GM21390 (cell line): ENCODE results near the gene HSPA1B.
"Not testable (repeated sequence)": the region's sequence is repeated elsewhere in the genome, so short reads cannot be mapped to it uniquely, and the experiment has no call there.

Experiments used
- ATAC-seq: cut with Tn5 transposase; IDR thresholded peaks from one replicate; pipeline ENCODE4 v1.9.1; 2021; ENCODE audit not compliant: unreplicated experiment

The HSPA1B gene

DNA sequence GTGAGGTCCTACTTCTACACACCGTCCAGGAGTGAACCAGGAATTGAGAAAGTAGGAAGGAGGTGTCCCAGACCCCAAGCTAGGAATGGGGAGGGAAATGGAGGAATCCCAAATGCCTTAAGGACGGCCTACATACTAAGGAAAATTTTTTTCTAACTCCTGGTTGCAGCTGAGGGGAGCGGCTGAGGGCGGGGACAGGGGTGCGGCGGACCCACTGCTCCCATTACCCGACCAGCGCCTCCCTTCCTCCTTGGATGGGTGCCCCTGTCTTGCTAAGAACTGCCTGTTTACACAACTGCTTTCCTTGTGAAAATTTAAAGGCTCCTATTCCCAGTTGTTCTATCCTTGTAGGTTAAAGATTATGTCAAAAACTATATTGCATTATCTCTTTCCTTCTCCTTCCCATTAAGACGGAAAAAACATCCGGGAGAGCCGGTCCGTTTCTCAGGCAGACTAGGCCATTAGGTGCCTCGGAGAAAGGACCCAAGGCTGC lies 699 bp upstream of the HSPA1B start:
- ATAC-seq: peak; percentile 9

DNA sequence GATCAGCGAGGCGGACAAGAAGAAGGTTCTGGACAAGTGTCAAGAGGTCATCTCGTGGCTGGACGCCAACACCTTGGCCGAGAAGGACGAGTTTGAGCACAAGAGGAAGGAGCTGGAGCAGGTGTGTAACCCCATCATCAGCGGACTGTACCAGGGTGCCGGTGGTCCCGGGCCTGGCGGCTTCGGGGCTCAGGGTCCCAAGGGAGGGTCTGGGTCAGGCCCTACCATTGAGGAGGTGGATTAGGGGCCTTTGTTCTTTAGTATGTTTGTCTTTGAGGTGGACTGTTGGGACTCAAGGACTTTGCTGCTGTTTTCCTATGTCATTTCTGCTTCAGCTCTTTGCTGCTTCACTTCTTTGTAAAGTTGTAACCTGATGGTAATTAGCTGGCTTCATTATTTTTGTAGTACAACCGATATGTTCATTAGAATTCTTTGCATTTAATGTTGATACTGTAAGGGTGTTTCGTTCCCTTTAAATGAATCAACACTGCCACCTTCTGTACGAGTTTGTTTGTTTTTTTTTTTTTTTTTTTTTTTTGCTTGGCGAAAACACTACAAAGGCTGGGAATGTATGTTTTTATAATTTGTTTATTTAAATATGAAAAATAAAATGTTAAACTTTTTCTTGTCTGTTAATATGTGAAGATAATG lies 2.2 kb downstream of the HSPA1B start:
- ATAC-seq: no peak

DNA sequence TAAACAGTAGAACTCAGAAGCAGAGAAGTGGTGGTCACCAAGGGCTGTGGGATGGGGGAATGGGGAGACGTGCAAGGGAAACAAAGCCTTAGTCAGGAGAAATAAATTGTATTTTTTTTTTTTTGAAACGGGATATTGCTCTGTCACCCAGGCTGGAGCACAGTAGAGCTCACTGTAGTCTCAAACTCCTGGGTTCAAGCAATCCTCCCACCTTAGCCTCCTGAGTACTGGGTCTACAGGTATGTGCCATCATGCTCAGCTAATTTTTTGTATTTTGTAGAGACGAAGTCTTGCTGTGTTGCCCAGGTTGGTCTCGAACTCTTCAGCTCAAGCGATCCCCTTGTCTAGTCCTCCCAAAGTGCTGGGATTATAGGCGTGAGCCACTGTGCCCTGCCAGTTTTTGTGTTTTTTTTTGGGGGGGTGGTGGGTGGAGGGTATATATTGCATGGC lies 3.4 kb downstream of the HSPA1B start:
- no peak for ATAC-seq

DNA sequence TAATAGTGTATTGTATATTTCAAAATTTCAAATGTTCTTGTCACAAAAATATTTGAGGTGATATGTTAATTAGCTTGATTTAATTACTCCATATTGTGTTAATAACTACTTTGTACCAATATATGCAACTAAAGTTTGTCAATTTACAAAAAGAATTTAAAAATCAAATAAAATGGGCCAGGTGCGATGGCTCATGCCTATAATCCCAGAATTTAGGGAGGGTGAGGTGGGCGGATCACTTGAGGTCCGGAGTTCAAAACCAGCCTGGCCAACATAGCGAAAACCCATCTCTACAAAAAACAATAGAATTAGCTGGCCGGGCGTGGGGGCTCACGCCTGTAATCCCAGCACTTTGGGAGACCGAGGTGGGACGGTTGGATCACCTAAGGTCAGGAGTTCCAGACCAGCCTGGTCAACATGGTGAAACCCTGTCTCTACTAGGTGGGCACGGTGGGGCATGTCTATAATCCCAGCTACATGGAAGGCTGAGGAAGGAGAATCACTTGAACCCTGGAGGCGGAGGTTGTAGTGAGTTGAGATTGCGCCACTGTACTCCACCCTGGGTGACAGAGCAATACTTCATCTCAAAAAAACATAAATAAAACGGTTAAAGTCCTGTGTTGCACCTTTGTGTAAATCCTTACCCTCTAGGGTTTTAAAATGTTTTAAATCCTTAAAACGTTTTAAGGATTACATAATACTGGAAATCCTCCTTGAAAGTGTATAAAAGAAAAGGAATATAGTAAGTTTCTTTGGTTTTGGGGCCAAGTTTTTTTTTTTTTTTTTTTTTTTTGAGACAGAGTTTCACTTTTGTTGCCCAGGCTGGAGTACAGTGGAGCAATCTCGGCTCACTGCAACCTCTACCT lies 4.0 kb downstream of the HSPA1B start:
- no peak for ATAC-seq

DNA sequence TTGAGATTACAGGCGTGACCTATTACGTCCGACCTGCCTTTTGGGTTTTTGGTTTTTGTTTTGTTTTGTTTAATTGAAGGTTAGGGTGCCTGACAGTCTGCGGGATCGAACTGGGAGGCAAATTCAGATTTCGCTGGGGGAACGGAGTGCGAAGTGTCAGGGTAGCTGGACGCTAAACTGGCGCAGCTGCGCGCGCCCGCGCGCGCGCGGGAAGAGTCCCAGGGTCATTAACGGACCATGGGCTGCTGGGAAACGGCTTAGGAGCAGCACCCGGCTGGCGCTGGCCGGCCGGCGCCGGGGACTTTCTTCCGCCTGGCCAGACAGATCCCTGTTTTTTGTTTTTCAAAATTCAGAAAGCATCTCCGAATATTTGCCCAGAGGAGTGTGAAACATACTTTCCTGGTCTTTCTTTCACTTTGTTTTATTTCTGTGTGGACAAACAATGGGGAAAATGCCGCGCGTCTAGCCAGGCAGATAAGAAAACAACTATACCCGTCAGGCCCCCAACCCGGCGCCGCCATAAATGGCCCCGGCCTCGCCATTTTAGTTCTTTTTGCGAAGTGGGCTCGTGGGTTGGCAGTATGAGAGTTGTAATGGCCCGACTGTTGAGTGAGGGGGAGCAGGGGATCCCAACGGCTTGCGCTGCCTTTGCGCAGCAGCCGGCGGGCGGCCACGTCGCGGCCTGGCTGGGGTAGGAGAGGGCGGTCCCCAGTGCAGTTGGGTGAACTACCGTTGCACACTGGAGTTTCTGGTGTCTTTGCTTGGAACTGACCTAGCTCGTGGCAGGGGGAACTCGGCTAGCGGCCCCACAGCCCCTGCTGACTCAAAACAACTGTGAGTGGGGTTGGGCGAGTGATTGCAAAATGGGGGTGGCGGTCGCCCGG lies 7.1 kb downstream of the HSPA1B start:
- ATAC-seq: peak; percentile 43

DNA sequence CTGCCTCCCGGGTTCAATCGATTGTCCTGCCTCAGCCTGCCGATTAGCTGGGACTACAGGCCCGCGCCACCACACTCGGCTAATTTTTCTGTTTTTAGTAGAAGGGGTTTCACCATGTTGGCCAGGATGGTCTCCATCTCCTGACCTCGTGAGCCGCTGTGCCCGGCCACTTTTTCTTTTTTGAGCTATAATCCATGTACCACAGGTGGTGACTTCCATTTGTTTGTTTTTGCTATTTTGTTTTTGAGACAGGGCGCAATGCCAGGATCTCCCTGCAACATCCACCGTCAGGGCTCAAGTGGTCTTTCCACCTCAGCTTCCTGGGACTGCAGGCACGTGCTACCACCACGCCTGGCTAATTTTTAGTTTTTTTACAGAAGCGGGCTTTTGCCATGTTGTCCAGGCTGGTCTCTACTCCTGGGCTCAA lies 8.5 kb downstream of the HSPA1B start:
- ATAC-seq: no peak

DNA sequence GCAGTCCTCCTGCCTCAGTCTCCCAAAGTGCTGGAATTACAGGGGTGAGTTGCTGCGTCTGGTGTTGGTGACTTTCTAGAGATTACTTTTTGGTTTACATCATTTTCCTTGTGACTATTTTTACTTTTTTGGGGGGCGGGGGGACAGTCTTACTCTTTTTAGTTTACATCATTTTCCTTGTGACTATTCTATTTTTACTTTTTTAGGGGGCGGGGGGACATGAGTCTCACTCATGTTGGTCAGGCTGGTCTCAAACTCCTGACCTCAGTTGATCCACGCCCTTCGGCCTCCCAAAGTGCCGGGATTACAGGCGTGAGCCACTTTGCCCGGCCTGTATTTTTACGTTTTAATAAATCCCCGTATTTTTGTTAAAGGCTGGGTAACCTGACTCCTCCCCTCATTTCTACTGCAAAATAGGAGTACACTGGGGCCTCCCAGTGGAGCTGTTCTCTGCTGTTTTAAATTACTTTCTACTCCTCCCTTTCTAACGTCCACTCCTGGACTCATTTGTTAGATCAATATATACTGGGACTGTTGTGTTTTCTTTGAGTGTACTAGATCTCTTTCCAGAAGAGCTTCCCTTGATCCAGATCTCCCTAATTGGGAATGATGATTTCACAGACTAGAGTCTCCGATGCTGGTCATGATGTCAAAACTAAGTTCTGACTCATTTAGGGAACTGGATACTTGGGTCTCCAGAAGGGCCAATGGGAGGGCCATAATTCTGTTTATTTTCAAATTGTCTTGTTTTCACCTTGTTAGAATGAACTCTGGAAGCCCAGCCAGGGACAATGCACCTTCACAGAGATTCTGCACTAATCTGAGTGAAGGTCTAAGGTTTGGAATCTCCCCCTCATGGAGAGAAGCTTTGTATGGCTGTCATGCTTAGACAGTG lies 9.2 kb downstream of the HSPA1B start:
- no peak for ATAC-seq

DNA sequence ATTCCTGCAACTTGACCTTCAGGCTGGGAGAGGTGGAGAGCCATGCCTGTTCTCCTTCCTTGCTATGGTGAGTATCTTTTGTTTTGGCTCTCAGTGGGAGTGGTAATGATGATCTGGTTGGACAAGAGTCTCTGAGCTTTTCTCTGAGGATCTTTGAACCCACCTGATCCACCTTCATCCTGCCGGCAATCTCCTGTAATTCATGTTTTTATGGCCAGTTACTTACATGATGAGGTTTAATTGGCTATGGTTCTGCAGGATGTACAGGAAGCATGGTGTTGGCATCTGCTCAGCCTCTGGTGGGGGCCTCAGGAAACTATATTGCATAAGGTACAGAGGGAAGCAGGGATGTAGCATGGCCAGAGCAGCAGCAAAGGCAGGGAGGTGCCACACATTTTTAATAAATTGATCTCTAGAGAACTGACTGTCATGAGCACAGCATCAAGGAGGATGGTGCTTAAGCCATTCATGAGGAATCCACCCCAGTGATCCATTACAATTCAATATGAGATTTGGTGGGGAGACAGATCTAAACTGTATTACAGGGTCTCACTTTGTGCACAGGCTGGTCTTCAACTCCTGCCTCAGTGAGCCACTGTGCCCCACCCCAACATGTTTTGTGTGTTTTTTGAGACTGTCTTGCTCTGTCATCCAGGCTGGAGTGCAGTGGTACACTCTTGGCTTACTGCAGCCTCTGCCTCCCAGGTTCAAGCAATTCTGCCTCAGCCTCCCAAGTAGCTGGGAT lies 10.0 kb downstream of the HSPA1B start:
- no peak for ATAC-seq

DNA sequence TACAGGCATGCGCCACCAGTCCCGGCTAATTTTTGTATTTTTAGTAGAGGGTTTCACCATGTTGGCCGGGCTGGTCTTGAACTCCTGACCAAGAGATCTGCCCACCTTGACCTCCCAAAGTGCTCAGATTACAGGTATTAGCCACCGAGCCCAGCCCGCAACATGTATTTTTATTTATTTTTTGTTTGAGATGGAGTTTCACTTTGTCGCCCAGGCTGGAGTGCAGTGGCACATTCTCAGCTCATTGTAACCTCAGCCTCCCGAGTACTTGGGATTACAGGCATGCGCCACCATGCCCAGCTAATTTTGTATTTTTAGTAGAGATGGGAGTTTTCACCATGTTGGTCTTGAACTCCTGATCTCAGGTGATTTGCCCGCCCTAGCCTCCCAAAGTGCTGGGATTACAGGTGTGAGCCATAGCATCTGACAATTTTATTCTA lies 10.6 kb downstream of the HSPA1B start:
- not testable (repeated sequence) for ATAC-seq

DNA sequence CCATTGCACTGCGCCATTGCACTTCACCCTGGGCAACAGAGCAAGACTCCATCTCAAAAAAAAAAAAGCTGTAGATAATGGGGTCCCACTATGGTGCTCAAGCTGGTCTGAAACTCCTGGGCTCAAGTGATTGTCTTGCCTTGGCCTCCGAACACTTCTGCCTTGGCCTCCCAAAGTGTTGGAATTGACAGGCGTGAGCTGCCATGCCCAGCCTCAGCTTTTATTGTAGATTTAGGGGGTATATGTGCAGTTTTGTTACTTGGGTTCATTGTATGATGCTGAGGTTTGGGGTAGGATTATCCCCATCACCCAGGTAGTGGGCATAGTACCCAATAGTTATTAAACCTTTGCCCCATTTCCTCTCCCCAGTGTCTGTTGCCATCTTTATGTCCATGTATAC lies 11.4 kb downstream of the HSPA1B start:
- ATAC-seq: no peak

DNA sequence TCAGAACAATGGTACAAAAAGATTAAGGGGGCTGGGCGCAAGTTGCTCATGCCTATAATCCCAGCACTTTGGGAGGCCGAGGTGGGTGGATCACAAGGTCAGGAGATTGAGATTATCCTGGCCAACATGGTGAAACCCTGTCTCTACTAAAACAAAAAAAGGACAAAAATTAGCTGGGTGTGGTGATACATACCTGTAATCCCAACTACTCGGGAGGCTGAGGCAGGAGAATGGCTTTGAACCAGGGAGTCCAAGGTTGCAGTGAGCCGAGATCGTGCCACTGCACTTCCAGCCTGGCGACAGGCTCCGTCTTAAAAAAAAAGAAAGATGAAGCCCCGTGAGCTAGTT lies 12.2 kb downstream of the HSPA1B start:
- not testable (repeated sequence) for ATAC-seq

DNA sequence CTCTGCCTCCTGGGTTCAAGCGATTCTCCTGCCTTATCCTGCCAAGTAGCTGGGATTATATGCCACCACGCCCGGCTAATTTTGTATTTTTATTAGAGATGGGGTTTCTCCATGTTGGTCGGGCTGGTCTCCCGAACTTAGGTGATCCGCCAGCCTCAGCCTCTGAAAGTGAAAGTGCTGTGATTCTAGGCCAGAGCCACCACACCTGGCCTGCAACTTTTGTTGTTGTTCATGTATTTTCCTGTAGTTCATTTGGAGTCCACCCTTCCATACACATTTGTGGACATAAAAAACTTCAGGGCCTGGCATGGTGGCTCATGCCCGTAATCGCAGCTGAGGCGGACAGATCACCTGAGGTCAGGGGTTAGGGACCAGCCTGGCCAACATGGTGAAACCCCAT lies 14.5 kb downstream of the HSPA1B start:
- ATAC-seq: no peak

DNA sequence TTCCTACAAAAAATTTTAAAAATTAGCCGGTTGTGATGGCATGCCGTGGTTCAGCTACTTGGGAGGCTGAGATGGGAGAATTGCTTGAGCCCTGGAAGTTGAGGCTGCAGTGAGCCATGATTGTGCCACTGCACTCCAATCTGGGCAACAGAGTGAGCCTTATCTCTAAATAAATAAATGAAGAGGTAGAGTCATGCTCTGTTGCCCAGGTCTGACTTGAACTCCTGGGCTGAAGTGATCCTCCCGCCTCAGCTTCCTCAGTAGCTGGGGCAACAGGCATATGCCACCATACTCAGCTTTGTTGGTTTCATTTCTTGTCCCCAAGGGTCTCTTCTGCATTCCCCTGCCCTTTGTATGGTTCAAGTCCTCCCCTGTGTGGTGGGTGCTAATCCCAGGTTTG lies 17.0 kb downstream of the HSPA1B start:
- ATAC-seq: no peak

DNA sequence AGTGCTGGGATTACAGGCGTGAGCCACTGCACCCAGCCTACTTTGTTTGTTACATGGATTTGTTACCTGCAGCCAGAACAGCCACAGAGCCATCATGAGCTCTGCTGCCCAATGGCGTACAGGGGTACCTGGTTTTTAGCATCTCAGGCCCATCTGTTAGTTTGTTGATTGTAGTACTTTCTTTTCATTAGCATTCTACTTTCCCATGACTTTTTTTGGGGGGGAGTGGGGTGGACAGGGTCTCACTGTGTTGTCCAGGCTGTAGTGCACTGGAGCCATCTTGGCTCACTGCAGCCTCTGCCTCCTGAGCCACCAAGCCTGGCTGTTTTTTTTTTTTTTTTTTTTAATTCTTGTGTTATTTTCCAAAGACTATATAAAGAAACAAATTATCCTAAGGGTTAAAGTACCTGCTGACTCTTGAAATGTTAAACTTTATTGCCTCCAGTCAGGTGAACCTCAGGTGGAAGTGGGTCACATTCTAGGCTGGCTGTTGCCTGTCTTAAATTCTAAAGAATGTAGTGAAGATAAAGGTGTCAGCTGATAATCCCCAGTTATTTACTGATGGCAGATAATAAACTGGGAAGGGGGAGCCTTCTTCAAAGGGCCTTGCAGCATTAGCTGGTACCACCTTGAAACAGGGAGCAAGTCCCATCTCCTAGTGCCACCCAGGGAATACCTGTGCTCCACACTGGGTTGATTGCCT lies 19.9 kb downstream of the HSPA1B start:
- ATAC-seq: no peak

DNA sequence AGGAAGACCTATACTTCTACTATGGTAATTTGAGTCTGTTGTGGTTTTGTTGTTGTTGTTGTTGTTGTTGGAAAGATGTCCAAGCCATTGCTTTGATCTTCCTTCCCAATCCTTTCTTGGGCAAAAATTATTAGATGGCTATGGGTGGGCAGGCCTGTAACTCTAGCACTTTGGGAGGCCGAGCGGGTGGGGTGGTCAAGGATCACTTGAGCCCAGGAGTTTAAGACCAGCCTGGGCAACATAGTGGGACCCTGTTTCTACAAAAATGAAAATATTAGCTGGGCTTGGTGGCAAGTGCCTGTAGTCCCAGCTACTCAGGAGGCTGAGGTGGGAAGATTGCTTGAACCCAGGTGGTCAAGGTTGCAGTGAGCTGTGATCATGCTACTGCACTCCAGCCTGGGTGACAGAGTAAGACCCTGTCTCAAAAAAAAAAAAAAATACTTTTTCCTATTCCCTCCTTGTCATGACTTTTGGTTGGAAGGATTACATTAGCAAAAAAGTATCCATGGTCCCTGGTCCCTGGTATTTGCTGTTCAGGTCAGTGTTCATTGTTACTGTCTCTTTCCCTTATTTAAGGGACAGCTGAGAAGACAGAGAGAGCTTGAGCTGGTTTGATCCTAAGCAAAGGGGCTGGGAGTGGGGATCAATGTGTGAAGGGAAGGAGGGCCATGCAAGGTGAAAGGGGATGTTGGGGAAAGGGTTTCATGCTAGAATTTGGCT lies 23.4 kb downstream of the HSPA1B start:
- ATAC-seq: no peak

DNA sequence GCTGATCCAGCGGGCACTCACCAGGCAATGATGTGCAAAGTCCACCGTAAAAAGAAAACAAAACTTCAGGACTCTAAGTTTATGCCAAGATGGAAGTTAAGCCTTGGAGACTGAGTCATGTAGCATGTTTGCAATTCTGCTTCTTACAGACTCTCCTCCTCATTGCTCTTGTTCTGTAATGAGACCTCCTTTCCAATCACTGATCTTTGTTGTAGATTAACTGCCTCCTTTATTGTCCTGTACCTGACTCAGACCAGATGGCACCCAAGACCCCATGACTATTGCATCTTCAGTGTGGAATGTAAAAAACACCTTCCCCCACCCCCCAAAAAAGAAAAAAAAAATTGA lies 23.9 kb downstream of the HSPA1B start:
- ATAC-seq: no peak

DNA sequence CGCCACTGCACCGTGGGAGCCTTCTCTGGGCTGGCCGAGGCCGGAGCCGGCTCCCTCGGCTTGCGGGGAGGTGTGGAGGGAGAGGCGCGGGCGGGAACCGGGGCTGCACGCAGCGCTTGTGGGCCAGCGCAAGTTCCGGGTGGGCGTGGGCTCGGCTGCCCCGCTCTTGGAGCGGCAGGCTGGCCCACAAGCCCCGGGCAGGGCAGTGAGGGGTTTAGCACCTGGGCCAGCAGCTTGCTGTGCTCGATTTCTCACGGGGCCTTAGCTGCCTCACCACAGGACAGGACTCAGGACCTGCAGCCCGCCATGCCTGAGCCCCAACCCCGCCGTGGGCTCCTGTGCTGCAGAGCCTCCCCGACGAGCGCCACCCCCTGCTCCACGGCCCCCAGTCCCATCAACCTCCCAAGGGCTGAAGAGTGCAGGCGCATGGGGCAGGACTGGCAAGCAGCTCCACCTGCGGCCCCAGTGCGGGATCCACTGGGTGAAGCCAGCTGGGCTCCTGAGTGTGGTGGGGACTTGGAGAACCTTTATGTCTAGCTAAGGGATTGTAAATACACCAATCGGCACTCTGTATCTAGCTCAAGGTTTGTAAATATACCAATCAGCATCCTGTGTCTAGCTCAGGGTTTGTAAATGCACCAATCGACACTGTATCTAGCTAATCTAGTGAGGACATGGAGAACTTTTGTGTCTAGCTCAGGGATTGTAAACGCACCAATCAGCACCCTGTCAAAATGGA lies 24.6 kb downstream of the HSPA1B start:
- not testable (repeated sequence) for ATAC-seq

DNA sequence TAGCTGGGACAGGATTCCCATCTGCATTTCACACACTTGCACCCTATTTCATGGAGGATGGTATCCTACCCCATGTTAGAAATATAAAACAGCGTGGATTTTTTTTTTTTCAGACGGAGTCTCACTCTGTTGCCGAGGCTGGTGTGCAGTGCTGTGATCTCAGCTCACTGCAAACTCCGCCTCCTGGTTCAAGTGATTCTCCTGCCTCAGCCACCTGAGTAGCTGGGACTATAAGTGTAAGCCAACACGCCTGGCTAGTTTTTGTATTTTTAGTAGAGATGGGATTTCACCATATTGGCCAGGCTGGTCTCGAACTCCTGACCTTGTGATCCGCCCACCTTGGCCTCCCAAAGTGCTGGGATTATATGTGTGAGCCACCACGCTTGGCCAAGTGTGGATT lies 30.2 kb downstream of the HSPA1B start:
- not testable (repeated sequence) for ATAC-seq
